Rectal smooth muscle tissue (tissue), 1 donor: ENCODE measurements around the gene PRRX2.
A peak's percentile ranks its signal among the peaks of the same experiment; 100 is the strongest.

ENCODE experiments used
- H3K27ac ChIP-seq: one replicate; pipeline ENCODE4 v1.7.0; 2013; ENCODE audit warnings: low read depth, low read length, inconsistent platforms
- H3K27me3 ChIP-seq: one replicate; pipeline ENCODE4 v1.7.0; 2013; ENCODE audit warnings: low read length; ENCODE audit not compliant: control insufficient read depth, insufficient read depth
- H3K36me3 ChIP-seq: one replicate; pipeline ENCODE4 v1.7.0; 2013; ENCODE audit warnings: low read length; ENCODE audit not compliant: control insufficient read depth, insufficient read depth
- H3K4me1 ChIP-seq: one replicate; pipeline ENCODE4 v1.7.0; 2013; ENCODE audit warnings: low read length; ENCODE audit not compliant: control insufficient read depth, insufficient read depth
- H3K4me3 ChIP-seq: one replicate; pipeline ENCODE4 v1.7.0; 2013; ENCODE audit warnings: low read length
- H3K9ac ChIP-seq: one replicate; pipeline ENCODE4 v1.7.0; 2013; ENCODE audit warnings: low read length

The PRRX2 gene

GRCh38 chr9:129665389-129665775, at the start of gene PRRX2:
TSS of gene PRRX2 (plus strand) at chr9:129665647. CDS start at chr9:129665868, 221 bp downstream.
- H3K4me1 ChIP-seq = no peaks in the 10 kb centered on the region
- no peak within 1 kb of the TSS for H3K9ac ChIP-seq
- no peaks in the 10 kb centered on the region for H3K36me3 ChIP-seq
- peaks cover 9% of the 10 kb centered on the region for H3K27me3 ChIP-seq
- H3K27ac ChIP-seq = no peak within 1 kb of the TSS
- peak within 1 kb of the TSS; percentile 46 for H3K4me3 ChIP-seq

- Histone ChIP-seq H3K9ac (no peak overlapping the region), H3K27me3 (no peaks in the 10 kb centered on the region), H3K4me3 (no peak overlapping the region), H3K4me1 (no peaks in the 10 kb centered on the region), H3K36me3 (no peaks in the 10 kb centered on the region), H3K27ac (no peak overlapping the region)
Measured at GRCh38 chr9:129617167-129617566, 48.3 kb upstream of the PRRX2 start.

GRCh38 chr9:129619787-129620668, 45.4 kb upstream of the PRRX2 start:
- Histone ChIP-seq H3K27ac (no peak overlapping the region), H3K36me3 (no peaks in the 10 kb centered on the region), H3K9ac (peak overlapping the region; percentile 13), H3K27me3 (no peaks in the 10 kb centered on the region), H3K4me1 (no peaks in the 10 kb centered on the region), H3K4me3 (peak overlapping the region; percentile 52)

- no peak within 1 kb of the TSS for H3K27ac ChIP-seq
- H3K36me3 ChIP-seq = no peaks in the 10 kb centered on the region
- H3K9ac ChIP-seq = peak within 1 kb of the TSS; percentile 13
- no peaks in the 10 kb centered on the region for H3K27me3 ChIP-seq
- no peaks in the 10 kb centered on the region for H3K4me1 ChIP-seq
- H3K4me3 ChIP-seq = peak within 1 kb of the TSS; percentile 52
Measured at GRCh38 chr9:129620669-129621295, 44.7 kb upstream of the PRRX2 start, which contains the start of gene C9orf50. TSS of gene C9orf50 (minus strand) at chr9:129621101. CDS start at chr9:129620574, 527 bp downstream.

- H3K4me3 ChIP-seq = no peak overlapping the region
- no peak overlapping the region for H3K9ac ChIP-seq
- H3K4me1 ChIP-seq = no peaks in the 10 kb centered on the region
Measured at GRCh38 chr9:129623331-129623730, 42.1 kb upstream of the PRRX2 start.

GRCh38 chr9:129624168-129624759, 41.2 kb upstream of the PRRX2 start:
- H3K4me1 ChIP-seq = no peaks in the 10 kb centered on the region
- no peaks in the 10 kb centered on the region for H3K27me3 ChIP-seq

More at GRCh38 chr9:129623331-129623730, 42.1 kb upstream of the PRRX2 start:
- no peak overlapping the region for H3K27ac ChIP-seq
- no peaks in the 10 kb centered on the region for H3K27me3 ChIP-seq
- H3K36me3 ChIP-seq = no peaks in the 10 kb centered on the region

GRCh38 chr9:129624947-129625346, 40.5 kb upstream of the PRRX2 start:
- H3K27ac ChIP-seq = no peak overlapping the region
- no peaks in the 10 kb centered on the region for H3K4me1 ChIP-seq
- no peak overlapping the region for H3K4me3 ChIP-seq

More at GRCh38 chr9:129624168-129624759, 41.2 kb upstream of the PRRX2 start:
- Histone ChIP-seq H3K27ac (no peak overlapping the region), H3K4me3 (no peak overlapping the region), H3K9ac (no peak overlapping the region), H3K36me3 (no peaks in the 10 kb centered on the region)

GRCh38 chr9:129626079-129626624, 39.3 kb upstream of the PRRX2 start, which contains the start of gene NTMT1:
TSS of gene NTMT1 (plus strand) at chr9:129626163. CDS start at chr9:129632704, 6,541 bp downstream.
- H3K27ac ChIP-seq = peak within 1 kb of the TSS; percentile 93
- H3K9ac ChIP-seq = peak within 1 kb of the TSS; percentile 95
- H3K27me3 ChIP-seq = no peaks in the 10 kb centered on the region
- H3K4me1 ChIP-seq = no peaks in the 10 kb centered on the region
- H3K4me3 ChIP-seq = peak within 1 kb of the TSS; percentile 90
- no peaks in the 10 kb centered on the region for H3K36me3 ChIP-seq

More at GRCh38 chr9:129624947-129625346, 40.5 kb upstream of the PRRX2 start:
- no peak overlapping the region for H3K9ac ChIP-seq
- H3K27me3 ChIP-seq = no peaks in the 10 kb centered on the region
- H3K36me3 ChIP-seq = no peaks in the 10 kb centered on the region

- Histone ChIP-seq H3K27me3 (no peaks in the 10 kb centered on the region), H3K4me3 (peak overlapping the region; percentile 90), H3K4me1 (no peaks in the 10 kb centered on the region), H3K36me3 (no peaks in the 10 kb centered on the region), H3K9ac (peak overlapping the region; percentile 95), H3K27ac (peak overlapping the region; percentile 93)
Measured at GRCh38 chr9:129626625-129627284, 38.7 kb upstream of the PRRX2 start.

- Histone ChIP-seq H3K4me1 (no peaks in the 10 kb centered on the region), H3K27ac (no peak overlapping the region), H3K27me3 (no peaks in the 10 kb centered on the region), H3K9ac (no peak overlapping the region), H3K4me3 (peak overlapping the region; percentile 90), H3K36me3 (peaks cover 5% of the 10 kb centered on the region)
Measured at GRCh38 chr9:129627556-129628440, 37.6 kb upstream of the PRRX2 start.

- peaks cover 12% of the 10 kb centered on the region for H3K36me3 ChIP-seq
- H3K27ac ChIP-seq = no peak overlapping the region
- H3K4me3 ChIP-seq = no peak overlapping the region
- H3K27me3 ChIP-seq = no peaks in the 10 kb centered on the region
- no peaks in the 10 kb centered on the region for H3K4me1 ChIP-seq
- no peak overlapping the region for H3K9ac ChIP-seq
Measured at GRCh38 chr9:129628709-129629108, 36.7 kb upstream of the PRRX2 start.
